HepG2 (cell line): Measurements from ENCODE around the gene SF1.

Source experiments
- FOXK1 ChIP-seq: sonication (generic); formaldehyde crosslinking; IDR thresholded peaks from 2 replicates; pipeline ENCODE4 v1.4.0; 2020; ENCODE audit warnings: low read depth, missing genetic modification reagents, borderline replicate concordance
- HMG20B ChIP-seq: conservative IDR thresholded peaks from 2 replicates; pipeline ENCODE4 v1.6.1; 2016; ENCODE audit warnings: missing genetic modification reagents, missing compliant biosample characterization
- NCOA2 ChIP-seq: sonication (generic); formaldehyde crosslinking; IDR thresholded peaks from 2 replicates; pipeline ENCODE4 v1.8.0; 2022; ENCODE audit warnings: inconsistent platforms
- POLR2AphosphoS5 ChIP-seq: IDR thresholded peaks from 2 replicates; pipeline ENCODE4 v1.6.1; 2012; ENCODE audit warnings: low read depth, low read length
- YY1 ChIP-seq: IDR thresholded peaks from 2 replicates; pipeline ENCODE4 v1.6.1; 2011; ENCODE audit warnings: low read length, low read depth, moderate library complexity, mild to moderate bottlenecking; ENCODE audit not compliant: insufficient read depth, insufficient replicate concordance
- ZIK1 ChIP-seq: sonication (generic); formaldehyde crosslinking; IDR thresholded peaks from 2 replicates; pipeline ENCODE4 v1.5.0; 2020; ENCODE audit warnings: mild to moderate bottlenecking, low read depth, missing genetic modification reagents, borderline replicate concordance
- ZKSCAN1 ChIP-seq: fragments of 150-350 bp; IDR thresholded peaks from 2 replicates; pipeline ENCODE4 v1.6.1; 2014; ENCODE audit warnings: low read length
- TF ChIP-seq, protein P1 (sequence below): sonication (generic); formaldehyde crosslinking; IDR thresholded peaks from 2 replicates; pipeline ENCODE4 v1.8.1; 2023; ENCODE audit warnings: missing genetic modification reagents, inconsistent platforms, borderline replicate concordance
- TF ChIP-seq, protein P2 (sequence below): sonication (generic); formaldehyde crosslinking; IDR thresholded peaks from 2 replicates; pipeline ENCODE4 v1.4.0; 2020; ENCODE audit warnings: missing genetic modification reagents; ENCODE audit errors: not compliant biosample characterization
- TF ChIP-seq, protein P3 (sequence below): sonication (generic); formaldehyde crosslinking; IDR thresholded peaks from 2 replicates; pipeline ENCODE4 v1.5.1; 2020; ENCODE audit warnings: missing genetic modification reagents, mild to moderate bottlenecking, borderline replicate concordance
- TF ChIP-seq, protein P4 (sequence below): sonication (generic); formaldehyde crosslinking; IDR thresholded peaks from 2 replicates; pipeline ENCODE4 v1.4.0; 2020; ENCODE audit warnings: missing genetic modification reagents

DNA sequence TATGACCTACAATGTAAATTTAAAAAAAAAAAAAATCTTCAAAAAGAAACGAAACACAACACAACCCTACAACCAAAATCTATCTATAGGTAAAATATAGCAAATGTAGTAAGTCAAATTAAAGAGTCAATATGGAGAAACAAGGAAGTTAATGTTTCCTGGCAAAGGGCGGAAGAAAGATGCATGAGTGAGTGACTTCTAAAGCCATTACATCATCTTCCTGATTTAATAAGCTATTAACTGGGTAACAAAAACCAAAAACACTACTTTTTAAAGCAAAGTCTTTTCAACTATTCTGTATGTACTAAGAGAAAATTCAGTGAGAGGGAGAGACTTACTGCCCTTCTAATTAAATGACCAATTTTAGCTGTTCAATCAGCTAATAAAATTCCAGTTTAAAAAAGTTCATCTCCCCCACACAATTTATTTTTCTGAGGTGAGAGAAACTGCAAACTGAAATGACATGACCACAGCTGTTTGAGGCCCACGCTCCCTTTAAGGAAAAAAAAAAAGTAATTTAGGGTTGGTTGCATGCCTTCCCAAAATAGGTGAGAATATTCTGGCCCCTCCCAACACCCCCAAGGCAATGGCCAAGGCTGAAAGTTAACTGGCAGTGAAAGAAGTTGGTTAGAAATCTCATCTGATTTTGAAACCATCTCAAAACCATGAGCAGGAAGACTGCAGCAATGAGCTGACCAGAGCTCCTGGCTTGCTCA lies 5.9 kb downstream of the SF1 start:
- TF ChIP-seq, protein P1, sequence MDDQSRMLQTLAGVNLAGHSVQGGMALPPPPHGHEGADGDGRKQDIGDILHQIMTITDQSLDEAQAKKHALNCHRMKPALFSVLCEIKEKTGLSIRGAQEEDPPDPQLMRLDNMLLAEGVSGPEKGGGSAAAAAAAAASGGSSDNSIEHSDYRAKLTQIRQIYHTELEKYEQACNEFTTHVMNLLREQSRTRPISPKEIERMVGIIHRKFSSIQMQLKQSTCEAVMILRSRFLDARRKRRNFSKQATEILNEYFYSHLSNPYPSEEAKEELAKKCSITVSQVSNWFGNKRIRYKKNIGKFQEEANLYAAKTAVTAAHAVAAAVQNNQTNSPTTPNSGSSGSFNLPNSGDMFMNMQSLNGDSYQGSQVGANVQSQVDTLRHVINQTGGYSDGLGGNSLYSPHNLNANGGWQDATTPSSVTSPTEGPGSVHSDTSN (CRISPR knock-in tag), result no peak
- TF ChIP-seq, protein P2, sequence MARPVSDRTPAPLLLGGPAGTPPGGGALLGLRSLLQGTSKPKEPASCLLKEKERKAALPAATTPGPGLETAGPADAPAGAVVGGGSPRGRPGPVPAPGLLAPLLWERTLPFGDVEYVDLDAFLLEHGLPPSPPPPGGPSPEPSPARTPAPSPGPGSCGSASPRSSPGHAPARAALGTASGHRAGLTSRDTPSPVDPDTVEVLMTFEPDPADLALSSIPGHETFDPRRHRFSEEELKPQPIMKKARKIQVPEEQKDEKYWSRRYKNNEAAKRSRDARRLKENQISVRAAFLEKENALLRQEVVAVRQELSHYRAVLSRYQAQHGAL (CRISPR knock-in tag), result no peak
- TF ChIP-seq ZKSCAN1 (no peak), YY1 (no peak), NCOA2 (CRISPR knock-in tag) (no peak), POLR2AphosphoS5 (no peak), ZIK1 (CRISPR knock-in tag) (no peak), FOXK1 (no peak), HMG20B (CRISPR knock-in tag) (no peak)
- TF ChIP-seq, protein P3, sequence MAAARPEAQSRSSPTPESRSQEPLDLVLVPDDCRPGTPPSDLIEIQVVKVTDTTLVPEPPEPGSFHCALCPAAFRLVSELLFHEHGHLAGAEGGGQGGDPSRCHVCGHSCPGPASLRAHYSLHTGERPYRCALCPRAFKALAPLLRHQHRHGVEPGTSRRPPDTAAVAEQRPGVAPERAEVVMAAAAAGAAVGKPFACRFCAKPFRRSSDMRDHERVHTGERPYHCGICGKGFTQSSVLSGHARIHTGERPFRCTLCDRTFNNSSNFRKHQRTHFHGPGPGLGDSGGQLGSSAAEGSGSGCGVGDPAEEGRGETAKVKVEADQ, result no peak
- TF ChIP-seq, protein P4, sequence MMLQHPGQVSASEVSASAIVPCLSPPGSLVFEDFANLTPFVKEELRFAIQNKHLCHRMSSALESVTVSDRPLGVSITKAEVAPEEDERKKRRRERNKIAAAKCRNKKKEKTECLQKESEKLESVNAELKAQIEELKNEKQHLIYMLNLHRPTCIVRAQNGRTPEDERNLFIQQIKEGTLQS (CRISPR knock-in tag), result no peak
